ENCODE results near the gene CMSS1. TPM values are rescaled to one million over a fixed set of nuclear protein-coding genes. Genes with fewer than 3 reads are reported as not detected.
"Not testable (repeated sequence)": the region's sequence is repeated elsewhere in the genome, so short reads cannot be mapped to it uniquely, and the experiment has no call there.

CMSS1 gene
- polyA plus RNA-seq, 5 donors = 41.9 to 49.5 (median 46.3) TPM

GRCh38 chr3:100048248-100048647, 230.6 kb downstream of the CMSS1 start:
- no peak for DNase-seq

- not testable (repeated sequence) for DNase-seq
Measured at GRCh38 chr3:100051513-100051912, 233.9 kb downstream of the CMSS1 start.

- DNase-seq = no peak
Measured at GRCh38 chr3:100053951-100054620, 236.4 kb downstream of the CMSS1 start.

GRCh38 chr3:100057716-100058575, 240.3 kb downstream of the CMSS1 start:
- no peak for DNase-seq

GRCh38 chr3:100059472-100059871, 241.8 kb downstream of the CMSS1 start:
- no peak for DNase-seq

- no peak for DNase-seq
Measured at GRCh38 chr3:100060685-100061484, 243.2 kb downstream of the CMSS1 start.

GRCh38 chr3:100062665-100063064, 245.0 kb downstream of the CMSS1 start:
- no peak for DNase-seq

GRCh38 chr3:100063929-100064461, 246.3 kb downstream of the CMSS1 start:
- DNase-seq = no peak

GRCh38 chr3:100067589-100067988, 249.9 kb downstream of the CMSS1 start:
- DNase-seq = no peak

GRCh38 chr3:100068826-100069225, 251.2 kb downstream of the CMSS1 start:
- DNase-seq = peak; percentile 52 to 64

GRCh38 chr3:100069472-100069871, 251.8 kb downstream of the CMSS1 start:
- no peak for DNase-seq

- DNase-seq = no peak
Measured at GRCh38 chr3:100072326-100073048, 254.8 kb downstream of the CMSS1 start.

- DNase-seq = no peak
Measured at GRCh38 chr3:100073049-100073713, 255.5 kb downstream of the CMSS1 start.

- DNase-seq = no peak
Measured at GRCh38 chr3:100073714-100074307, 256.1 kb downstream of the CMSS1 start.

GRCh38 chr3:100075196-100075595, 257.5 kb downstream of the CMSS1 start:
- no peak for DNase-seq

- DNase-seq = no peak
Measured at GRCh38 chr3:100075851-100076730, 258.4 kb downstream of the CMSS1 start.

GRCh38 chr3:100076731-100077529, 259.3 kb downstream of the CMSS1 start:
- no peak for DNase-seq

- DNase-seq = no peak
Measured at GRCh38 chr3:100079328-100079727, 261.7 kb downstream of the CMSS1 start.

Data from right lung (tissue), 5 donors.